Measurements from ENCODE around the gene LRRN4CL. TPM values are rescaled to one million over a fixed set of nuclear protein-coding genes. Genes with fewer than 3 reads are reported as not detected.

The LRRN4CL gene
- total and polyA plus RNA-seq, 9 of the 15 experiments (the other 6 are each of a cell fraction or from before 2014, with no cell fraction given), result 0.03 to 0.11 (median 0.05) TPM; not detected in 4

DNA sequence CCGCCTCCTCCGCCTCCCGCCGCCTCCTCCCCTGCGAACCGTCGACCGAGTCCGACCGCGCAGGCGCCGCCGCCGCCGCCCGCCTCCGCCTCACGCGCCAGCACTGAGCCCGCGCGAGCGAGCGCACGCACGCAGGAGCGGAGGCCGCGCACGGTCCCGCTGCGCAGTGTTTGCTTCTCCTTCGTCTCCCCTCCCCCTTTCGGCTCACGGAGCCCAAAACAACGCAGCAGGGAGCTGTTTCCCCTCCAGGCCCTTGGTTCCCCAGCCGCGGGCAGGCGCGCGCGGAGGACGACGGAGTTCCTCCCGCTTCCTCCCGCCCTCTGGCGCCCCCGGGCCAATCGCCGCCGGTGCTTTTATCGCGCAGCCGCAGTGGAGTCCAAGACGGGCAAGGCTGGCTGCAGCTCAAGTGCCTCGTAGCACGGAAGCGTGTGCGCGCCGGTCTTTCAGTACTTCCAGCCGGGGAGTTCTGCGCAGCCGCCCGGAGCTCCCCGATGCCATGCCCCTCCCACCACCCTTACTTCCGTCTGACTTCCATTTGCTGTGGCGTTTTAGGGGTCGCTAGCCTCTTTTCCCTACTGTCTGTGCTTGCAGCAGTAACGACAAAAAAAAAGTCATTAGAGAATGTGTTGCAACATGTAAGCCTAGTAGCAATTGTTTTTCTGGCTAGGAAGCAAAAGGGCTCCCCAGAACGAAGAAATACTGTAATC is 38.0 kb upstream of the LRRN4CL start, which contains the start of gene HNRNPUL2 (continued):
- peak; percentile 96 for TF ChIP-seq RB1 (IDR thresholded peaks at IDR 0.05; ENCODE audit: low read depth)
- no peak for TF ChIP-seq RERE (CRISPR knock-in tag; IDR thresholded peaks at IDR 0.05; ENCODE audit: borderline replicate concordance)
- peak; percentile 99 for TF ChIP-seq CXXC5 (CRISPR knock-in tag; IDR thresholded peaks at IDR 0.05)
- TF ChIP-seq TRIM25 (IDR thresholded peaks at IDR 0.05; ENCODE audit: borderline replicate concordance), result no peak
- TF ChIP-seq GATAD2A (IDR thresholded peaks at IDR 0.05), result no peak
- no peak for TF ChIP-seq MAFG (tag; conservative IDR thresholded peaks at IDR 0.05)
- no peak for TF ChIP-seq CEBPB (tag; IDR thresholded peaks at IDR 0.05)
- TF ChIP-seq ZBTB9 (CRISPR knock-in tag; IDR thresholded peaks at IDR 0.05), result peak; percentile 68
- TF ChIP-seq ZC3H4 (CRISPR knock-in tag; IDR thresholded peaks at IDR 0.05; ENCODE audit: borderline replicate concordance), result no peak
- TF ChIP-seq KAT7 (CRISPR knock-in tag; IDR thresholded peaks at IDR 0.05; ENCODE audit: borderline replicate concordance), result peak; percentile 76; the same call in 1 of the 2 replicates
- TF ChIP-seq JUN (IDR thresholded peaks at IDR 0.05; ENCODE audit: borderline replicate concordance, low read depth, low read length), result peak; percentile 52; the same call in 1 of the 2 replicates
- TF ChIP-seq JUN (CRISPR knock-in tag; IDR thresholded peaks at IDR 0.05; ENCODE audit: borderline replicate concordance), result peak; percentile 94; the same call in 1 of the 2 replicates
- TF ChIP-seq, protein P1, sequence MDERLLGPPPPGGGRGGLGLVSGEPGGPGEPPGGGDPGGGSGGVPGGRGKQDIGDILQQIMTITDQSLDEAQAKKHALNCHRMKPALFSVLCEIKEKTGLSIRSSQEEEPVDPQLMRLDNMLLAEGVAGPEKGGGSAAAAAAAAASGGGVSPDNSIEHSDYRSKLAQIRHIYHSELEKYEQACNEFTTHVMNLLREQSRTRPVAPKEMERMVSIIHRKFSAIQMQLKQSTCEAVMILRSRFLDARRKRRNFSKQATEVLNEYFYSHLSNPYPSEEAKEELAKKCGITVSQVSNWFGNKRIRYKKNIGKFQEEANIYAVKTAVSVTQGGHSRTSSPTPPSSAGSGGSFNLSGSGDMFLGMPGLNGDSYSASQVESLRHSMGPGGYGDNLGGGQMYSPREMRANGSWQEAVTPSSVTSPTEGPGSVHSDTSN (CRISPR knock-in tag; IDR thresholded peaks at IDR 0.05; ENCODE audit: low read depth), result no peak
- TF ChIP-seq, protein P1 (tag; conservative IDR thresholded peaks at IDR 0.05; ENCODE audit: low read depth), result no peak
- peak; percentile 9 for TF ChIP-seq BRD4 (IDR thresholded peaks at IDR 0.05)
- no peak for TF ChIP-seq KLF16 (IDR thresholded peaks at IDR 0.05)

Measured in K562 (cell line).